HG02678 (cell line): ENCODE measurements around the gene ATP1A1.

Experiments used
- ATAC-seq: cut with Tn5 transposase; IDR thresholded peaks from one replicate; pipeline ENCODE4 v1.9.1; 2021; ENCODE audit warnings: mild to moderate bottlenecking, moderate library complexity; ENCODE audit not compliant: unreplicated experiment

The ATP1A1 gene

DNA sequence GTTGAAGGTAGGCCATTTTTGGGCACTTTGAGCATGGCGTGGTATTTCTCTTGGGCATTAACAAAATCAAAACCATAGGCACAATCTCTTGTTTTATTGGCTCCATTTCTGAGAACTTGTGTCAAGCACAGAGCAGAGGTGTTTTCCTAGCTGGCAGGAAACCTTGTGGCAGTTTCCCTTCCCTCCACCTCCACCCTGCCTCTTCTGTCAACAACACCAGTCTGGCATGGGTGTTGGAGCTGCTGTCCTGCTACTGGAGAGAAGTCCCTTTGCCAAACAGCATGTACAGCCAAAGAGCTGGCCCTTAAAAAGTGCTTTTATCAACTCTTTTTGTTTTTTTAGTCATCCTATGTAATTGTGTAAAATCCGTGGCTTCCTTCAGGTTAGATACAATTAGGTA lies 16.0 kb downstream of the ATP1A1 start:
- ATAC-seq, result no peak

DNA sequence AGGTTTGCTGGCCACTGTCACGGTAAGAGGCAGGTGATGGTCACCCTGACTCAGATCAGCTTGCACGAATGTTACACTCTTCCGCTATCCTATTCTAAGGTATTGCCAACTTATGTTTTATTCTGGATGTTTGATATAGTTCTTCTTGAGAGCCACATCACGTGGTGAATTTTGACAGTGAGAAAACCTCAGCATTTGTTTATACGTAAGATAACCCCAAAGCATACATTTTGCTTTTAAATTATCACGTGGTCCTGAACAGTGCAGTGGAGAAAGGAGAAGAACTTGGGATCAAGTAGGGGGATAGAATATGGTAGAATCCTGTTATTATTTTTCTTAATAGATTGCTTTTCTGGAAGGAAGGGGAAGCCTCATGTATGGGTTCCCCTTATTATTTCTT lies 16.6 kb downstream of the ATP1A1 start:
- no peak for ATAC-seq

DNA sequence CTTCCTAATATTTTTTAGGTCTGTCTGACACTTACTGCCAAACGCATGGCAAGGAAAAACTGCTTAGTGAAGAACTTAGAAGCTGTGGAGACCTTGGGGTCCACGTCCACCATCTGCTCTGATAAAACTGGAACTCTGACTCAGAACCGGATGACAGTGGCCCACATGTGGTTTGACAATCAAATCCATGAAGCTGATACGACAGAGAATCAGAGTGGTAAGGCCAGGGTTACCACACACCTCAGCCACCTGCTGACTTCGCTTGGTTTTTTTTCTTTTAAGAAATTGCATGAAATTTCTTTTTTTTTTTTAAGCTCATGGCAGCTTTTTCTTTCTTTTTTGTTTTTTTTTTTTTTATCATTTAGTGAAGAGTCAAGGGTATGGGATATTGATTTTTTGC lies 17.2 kb downstream of the ATP1A1 start:
- ATAC-seq, result peak; percentile 66

DNA sequence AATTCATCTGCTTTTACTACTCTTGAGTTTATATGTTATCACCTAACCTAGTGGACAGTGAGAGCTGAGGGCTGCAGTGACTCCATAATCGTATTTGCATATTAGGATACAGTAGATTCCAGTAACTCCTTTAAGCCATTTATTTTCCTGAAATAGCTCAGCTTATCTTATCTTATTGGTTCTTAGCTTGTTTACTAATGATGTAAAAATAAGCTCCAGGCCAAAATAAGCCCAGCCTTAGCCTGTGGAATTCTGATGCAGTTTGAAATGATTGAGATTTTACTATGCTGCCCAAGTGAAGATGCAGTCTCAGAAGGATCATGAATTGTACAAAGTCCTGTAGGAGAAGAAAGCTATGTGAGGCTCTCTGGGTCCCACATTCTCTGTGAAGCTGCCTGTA lies 18.1 kb downstream of the ATP1A1 start:
- ATAC-seq, result no peak

DNA sequence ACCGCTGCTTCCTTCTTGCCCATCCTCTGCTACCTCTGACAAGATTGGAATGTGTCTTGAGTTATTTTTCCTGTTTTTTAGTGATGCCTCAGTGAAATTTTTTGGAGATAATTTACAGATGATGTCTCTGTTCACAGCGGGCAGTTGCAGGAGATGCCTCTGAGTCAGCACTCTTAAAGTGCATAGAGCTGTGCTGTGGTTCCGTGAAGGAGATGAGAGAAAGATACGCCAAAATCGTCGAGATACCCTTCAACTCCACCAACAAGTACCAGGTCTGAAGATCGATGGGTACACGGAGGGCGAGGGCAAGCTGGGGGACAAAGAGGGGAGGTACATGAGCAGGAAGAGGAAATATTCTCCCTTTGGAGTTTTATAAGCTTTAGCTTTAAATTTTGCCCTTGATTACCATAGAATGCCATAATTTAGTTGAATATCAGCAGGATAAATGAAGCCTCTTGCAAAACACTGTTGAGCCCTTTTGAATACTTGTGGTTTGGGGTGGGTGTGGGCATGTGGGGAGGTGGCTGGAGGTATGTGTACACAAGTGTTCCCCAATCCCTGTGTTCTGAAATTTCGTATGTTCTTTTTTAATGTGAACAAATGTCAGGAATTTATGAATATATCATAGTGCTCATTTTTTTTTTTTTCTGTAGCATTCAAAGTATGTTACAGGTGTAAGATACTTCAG lies 19.8 kb downstream of the ATP1A1 start:
- ATAC-seq, result no peak

DNA sequence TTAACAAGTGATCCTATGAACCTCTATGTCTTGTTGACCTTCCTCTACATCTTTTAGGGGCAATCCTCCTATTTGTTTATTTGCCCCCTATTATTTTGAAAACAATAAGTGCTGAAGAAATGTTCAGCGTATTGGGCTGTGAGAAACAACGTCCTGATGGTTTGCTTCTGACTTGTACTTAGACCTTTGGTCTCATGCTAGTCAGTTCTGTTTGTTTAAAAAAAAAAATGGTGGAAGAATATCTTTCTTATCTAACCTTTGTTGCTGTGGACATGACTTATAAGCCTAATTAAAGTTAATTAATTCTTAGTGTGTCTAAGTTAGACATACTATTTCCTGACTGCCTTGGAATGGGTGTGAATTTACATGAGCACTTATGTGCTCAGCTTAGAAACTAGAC lies 20.7 kb downstream of the ATP1A1 start:
- no peak for ATAC-seq

DNA sequence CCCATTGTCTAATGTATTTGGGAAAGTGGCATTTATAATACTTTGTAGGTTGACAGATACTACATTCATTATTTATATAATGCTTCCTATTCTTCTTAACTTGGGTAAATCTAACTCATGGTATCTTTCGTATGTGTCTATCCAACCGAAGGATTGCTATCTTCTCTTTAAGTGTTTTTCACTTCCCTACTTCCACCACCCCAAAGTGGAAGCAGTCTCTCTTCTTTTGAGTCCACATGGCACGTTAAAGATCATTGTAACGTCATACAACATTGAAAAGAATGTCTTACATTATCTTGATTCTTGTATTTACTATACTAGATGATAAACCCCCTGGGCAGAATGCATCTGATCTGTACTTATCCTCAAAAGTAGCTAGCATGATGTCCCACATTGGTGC lies 21.2 kb downstream of the ATP1A1 start:
- no peak for ATAC-seq

DNA sequence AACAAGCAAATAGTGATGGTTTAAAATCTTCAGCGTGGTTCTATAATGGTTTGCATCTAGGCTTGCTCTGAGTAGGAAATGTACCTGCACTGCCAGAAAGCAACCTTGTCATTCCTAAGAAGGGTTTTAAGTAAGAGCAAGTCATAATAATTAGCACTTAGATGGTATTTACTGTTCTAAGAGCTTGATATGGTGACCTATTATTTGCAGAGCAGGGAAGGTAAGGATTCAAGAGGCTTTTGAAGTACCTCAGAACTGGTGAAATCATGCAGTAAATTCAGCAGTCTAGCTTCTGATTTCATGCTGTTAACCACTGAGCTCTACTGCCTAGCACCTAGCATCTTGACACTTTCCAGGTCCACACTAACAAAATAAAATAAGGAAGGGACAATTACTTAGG lies 23.7 kb downstream of the ATP1A1 start:
- no peak for ATAC-seq

DNA sequence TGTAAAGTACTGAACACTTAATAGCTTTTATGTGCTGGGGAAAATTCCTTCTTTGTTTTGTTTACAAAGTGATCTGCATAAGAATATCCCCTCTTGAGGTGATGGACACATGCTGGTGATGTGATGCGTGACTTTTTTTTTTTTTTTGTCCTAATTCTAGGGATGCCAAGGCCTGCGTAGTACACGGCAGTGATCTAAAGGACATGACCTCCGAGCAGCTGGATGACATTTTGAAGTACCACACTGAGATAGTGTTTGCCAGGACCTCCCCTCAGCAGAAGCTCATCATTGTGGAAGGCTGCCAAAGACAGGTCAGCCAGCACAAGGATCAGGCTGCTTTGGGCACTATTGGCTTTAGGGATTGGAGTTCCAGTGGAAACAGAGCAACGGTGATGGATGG lies 24.7 kb downstream of the ATP1A1 start:
- no peak for ATAC-seq

DNA sequence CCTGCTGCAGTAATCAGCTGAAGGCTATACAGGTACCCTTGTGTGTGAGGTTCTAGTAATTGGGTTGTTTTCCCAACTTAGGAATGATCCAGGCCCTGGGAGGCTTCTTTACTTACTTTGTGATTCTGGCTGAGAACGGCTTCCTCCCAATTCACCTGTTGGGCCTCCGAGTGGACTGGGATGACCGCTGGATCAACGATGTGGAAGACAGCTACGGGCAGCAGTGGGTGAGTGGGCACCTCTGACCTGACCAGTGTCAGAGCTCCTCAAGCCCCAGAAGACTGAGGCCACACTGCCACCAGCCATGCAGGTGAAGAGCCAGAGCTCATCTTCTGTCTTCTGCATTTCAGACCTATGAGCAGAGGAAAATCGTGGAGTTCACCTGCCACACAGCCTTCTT lies 27.7 kb downstream of the ATP1A1 start:
- ATAC-seq, result no peak

DNA sequence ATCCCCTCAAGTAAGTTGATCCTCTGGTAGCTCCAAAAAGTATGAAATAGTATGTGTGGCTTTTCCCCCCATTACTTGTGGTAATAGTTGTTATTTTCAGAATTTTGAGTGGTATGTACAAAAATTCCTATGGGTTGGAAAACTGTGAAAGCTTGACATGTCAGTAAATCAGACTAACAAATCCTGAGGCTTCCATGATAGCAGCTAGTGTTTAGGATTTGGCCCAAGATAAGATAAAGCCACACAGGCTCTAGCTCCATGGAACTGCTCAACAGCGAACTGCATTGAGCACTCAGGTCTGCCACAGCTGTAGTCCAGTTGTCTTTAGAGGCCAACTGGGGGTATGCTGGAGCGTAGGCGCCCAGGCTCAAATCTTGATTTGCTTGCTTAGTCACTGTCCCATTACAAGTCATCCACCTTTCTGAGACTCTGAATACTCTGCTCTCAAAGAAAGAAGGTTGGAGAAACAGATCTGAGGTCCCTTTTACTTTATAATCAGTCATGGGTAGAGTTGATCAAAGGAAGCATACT lies 28.7 kb downstream of the ATP1A1 start:
- no peak for ATAC-seq

DNA sequence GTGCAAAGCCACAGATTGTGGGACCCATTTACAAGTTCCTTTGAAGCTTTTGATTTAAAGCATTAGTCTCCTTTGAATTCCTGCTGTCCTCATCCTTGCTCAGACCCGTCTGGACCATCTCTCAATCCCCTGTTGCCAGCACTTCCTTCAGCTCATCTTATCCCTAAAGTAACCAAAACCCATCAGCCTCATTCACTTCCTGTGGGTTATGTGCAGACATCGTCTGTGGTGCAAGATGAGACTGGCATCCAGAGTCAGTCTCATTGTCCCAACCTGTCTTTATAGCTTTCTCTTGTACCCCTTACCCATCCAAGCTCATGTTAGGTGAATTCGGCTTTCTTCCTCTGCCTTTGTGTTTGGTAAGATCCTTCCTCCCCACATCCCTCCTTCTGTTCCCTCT lies 29.3 kb downstream of the ATP1A1 start:
- ATAC-seq, result no peak

DNA sequence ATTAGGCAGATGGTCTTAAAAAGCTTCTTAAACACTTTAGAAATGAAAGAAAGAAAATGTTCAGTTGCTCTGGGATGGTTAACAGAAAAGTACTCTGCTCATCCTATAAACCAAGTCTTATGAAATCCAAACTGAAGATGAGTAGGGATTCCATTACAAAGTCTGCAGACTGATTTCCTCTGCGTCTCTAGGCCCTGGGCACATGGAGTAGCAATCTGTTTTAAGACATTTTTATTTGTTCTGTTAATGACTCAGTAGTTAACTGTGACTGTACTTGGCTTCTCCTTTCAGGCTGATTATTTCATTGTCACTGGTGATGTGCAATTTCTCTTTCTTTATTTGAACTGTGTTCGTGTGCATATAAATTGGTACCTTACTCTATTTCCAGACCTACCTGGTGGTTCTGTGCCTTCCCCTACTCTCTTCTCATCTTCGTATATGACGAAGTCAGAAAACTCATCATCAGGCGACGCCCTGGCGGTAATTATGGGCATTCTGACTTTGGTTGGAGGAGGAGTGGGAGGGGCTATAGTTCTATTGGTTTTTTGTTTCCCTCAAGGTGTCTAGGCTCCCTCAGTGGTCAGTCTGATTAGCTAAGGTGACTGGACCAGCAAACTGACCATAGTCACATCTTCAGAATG lies 30.6 kb downstream of the ATP1A1 start:
- no peak for ATAC-seq

DNA sequence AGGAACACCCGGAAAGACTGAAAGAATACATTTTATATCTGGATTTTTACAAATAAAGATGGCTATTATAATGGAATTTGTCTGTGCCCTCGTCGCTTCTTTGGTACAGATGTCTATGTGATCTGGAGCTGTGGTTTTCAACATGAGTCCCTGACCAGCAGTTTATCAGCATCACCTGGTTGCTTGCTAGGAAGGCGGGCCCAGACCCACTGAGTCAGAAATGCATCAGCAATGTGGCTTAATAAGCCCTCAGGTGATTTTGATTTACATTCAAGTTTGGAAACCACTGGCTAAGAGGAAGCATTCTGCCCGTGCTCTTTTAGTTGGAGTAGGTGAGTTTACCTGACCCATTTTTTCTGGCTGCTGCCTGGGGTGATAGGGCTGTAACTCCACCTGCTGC lies 31.7 kb downstream of the ATP1A1 start:
- ATAC-seq, result no peak

DNA sequence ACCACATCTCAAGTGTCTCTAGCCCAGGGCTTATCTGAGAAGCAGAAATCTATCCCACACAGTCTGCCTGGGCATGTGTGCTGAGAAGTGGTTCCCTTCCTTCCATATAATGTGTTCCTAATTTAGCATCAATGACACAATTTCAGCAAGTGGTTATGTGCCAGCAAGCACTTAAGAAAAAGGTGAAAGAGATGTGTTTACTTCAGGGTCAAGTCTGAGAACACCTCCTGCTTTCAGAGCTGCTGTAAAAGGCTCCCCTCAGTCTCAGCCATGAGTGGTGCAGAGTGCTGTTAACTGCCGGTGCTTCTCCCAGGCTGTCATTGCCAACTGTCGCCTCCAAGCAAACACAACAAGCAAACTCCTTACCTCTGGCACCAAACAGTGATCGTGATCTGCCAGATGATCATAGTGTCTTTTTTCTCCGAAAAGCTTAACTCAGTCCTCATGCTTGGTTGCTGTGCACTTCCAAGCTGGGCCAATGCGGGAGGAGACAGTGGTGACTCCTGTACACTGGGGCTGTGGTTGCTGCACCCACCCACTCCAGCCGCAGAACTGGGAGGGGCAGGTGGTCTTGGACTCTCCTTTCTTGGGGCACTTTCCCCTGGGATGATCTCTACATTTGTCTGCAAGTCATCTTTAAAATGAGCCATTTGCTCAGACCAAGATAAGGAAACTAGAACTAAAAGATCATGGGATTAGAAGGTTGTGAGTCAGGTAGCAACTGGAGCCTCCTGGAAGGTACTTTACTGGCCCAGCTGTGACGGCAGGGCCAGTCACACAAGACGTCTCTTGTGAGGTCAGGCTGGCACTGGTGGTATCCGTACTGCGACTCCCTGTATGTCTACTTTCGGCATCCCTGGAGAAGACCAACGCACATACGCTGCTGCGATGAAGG lies 32.4 kb downstream of the ATP1A1 start:
- no peak for ATAC-seq

DNA sequence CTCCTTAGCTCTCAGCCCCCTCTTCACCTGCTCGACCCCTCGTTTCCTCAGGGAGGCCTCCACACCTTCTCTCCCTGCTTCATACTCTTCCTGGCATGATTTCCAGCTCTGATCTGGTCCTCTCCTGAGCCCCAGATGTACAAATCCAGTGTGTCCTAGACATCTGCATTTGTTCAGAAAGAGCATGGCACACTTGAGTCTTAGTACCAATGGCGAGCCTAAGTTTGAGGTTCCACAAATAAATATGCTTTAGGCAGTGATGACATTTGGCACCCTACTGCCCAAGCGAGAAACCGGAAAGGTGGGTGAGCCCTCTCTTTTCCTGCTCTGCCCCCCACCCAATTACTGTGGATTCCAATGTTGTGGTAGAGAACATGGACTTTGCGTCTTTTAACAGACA lies 34.0 kb downstream of the ATP1A1 start:
- ATAC-seq, result no peak

DNA sequence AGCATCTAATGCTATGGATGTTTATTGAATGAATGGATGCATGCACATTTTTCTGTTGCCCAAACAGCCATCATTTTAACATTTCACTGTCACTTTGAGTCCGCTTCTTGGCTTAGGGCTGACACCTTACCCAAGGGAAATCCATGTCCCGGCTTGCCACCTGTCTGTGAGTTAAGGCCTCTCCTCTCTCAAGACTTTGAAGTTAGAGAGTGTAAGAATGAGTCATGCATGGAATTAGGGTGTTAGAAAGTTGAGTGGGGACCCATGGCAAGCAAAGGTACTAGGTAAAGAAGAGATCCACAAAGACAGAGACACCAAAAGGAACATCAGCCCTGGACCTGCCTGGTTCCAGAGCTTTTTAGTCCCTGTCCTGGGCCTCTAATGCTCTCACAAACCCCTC lies 35.1 kb downstream of the ATP1A1 start:
- no peak for ATAC-seq

DNA sequence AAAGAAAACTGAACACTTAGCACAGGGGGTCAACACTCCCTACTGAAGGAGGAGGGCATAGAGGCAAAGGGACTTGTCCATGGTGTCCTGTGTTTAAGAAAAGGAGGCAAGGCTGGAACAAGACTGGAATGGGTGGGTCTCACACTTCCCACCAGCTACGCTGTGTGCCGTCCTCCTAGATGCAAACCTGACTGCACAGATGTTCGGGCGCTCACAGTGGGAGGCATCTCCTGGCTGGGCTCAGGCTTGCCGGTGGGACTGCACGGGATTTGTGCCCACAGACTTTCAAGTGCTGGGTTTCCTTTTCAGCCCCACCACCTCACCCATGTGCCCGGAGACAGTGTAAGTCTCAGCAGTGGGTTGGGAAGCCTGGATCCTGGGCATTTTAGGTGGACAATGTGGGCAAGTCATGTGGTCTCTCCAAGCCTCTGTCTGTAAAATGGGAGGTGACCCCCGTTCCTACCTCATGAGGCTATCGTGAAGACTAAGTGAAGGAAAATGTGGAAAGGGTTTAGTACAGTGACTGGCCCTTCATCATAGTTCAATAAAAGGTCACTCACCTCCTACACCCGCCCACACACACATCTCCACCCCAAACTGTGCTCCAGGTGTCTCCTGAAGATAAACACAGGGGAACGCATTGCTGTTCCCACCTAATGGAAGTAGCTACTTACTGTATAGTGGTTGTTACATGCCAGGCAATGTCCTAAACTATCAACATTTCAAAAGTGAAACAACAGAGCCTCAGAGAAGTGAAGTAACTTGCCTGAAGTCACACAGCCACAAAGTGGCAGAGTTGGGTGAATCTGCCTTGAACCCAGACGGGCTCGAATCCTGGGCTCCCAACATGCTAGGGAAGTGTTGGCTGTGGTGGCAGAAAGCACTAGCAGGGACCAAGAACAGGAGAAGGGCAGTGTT lies 36.0 kb downstream of the ATP1A1 start:
- no peak for ATAC-seq

DNA sequence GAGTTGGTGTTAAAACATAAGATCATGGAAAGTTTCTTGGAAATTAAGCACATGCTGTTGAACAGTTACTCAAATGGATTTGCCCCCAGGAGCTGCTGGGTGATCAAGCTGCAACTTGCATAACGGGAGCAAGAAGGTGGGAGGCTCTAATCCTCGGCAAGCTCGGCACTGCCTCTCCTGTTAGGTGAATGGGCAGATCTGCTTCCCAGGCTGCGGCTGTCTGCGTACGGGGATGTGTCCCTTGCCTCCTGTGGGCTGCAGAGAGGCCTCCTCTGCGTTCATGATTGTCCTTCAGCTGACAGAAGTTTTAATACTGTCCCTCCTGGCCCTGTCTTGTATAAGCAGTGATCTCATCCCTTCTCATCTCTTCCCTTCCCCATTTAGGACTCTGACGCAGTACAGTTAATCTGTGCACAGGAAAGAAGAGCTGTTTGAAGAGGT lies 36.7 kb downstream of the ATP1A1 start:
- ATAC-seq, result no peak

DNA sequence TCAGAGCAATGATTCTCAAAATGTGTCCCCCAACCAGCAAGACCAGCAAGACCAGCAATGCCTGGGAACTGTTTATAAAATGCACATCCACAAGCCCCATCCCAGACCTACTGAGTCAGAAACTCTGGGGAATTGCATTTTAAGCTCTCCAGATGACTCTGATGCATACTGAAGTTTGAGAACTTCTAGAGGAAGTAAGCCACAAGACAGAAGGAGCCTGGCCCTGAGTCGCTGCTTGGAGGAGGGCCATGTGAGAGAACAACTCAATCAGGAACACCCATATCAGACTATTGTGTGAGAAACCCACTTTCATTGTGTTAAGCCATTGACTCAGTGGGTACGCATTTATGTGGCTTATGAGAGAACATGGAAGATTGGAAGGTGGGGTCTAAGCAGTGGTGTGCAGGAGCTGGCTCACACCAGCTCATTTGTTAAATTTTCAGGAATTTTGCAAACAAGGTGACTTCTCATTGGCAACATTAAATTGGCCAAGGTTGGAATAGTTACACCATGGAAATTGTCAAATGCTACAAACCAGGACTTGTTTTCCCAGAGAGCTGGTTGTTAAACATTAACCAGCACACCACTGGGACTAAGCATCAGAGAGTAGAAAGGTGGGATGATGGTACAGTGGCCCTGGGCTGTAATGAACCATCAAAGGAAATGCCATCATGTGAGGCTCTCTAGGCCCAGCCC lies 38.9 kb downstream of the ATP1A1 start:
- ATAC-seq, result no peak
